Esophagus squamous epithelium (tissue), 5 donors: Measurements from ENCODE around the gene RPRML. TPM values are rescaled to one million over a fixed set of nuclear protein-coding genes. Genes with fewer than 3 reads are reported as not detected.
"Not testable (repeated sequence)": the region's sequence is repeated elsewhere in the genome, so short reads cannot be mapped to it uniquely, and the experiment has no call there.

Experiments used
- DNase-seq: peaks from one replicate; lab custom pipeline; 2025; lab: John Stamatoyannopoulos, UW
- H3K27ac ChIP-seq, 4 donors: fragments of 200-600 bp; sonication (generic); one replicate each; pipeline ENCODE4 v1.5.1; 2016 to 2019; ENCODE audit warnings: mild to moderate bottlenecking in 1 of 4
- H3K27me3 ChIP-seq, 4 donors: fragments of 200-600 bp; sonication (generic); 1 replicate in 3 of 4; 2 replicates in 1 of 4; pipeline versions ENCODE4 v1.5.1 to v1.6.0; 2017 to 2021; ENCODE audit warnings: antibody characterized with exemption in 1 of 4
- H3K36me3 ChIP-seq, 3 donors: fragments of 200-600 bp; sonication (generic); one replicate each; pipeline ENCODE4 v1.5.1; 2016 to 2019
- H3K4me1 ChIP-seq, 3 donors: fragments of 200-600 bp; sonication (generic); one replicate each; pipeline ENCODE4 v1.5.1; 2017 to 2019
- H3K4me3 ChIP-seq, 4 donors: fragments of 200-600 bp; sonication (generic); 1 replicate in 3 of 4; 2 replicates in 1 of 4; pipeline ENCODE4 v1.5.1; 2016 to 2019; ENCODE audit warnings: mild to moderate bottlenecking in 2 of 4, moderate library complexity in 1 of 4
- H3K9me3 ChIP-seq, 3 donors: fragments of 200-600 bp; sonication (generic); one replicate each; pipeline ENCODE4 v1.5.1; 2016 to 2019
- POLR2A ChIP-seq, 4 donors: fragments of 450-650 bp; IDR thresholded peaks; one replicate each; pipeline ENCODE4 v1.6.1; 2017; ENCODE audit warnings: antibody characterized with exemption in 4 of 4, mild to moderate bottlenecking in 4 of 4, moderate library complexity in 3 of 4
- WGBS, 2 donors: methylation state at CpG; one replicate each; pipeline ENCODE4 v1.1.5; 2018; 5-methylcytosine and 5-hydroxymethylcytosine counted together
- intact Hi-C: fragments of 100-400 bp; cut with DNase I; formaldehyde crosslinking; loops from one replicate; pipeline ENCODE4 v1.15.0; 2022
- total RNA-seq, 4 donors: library from RNA; depleted of rRNA; stranded (reverse); fragments of >200 nt; gene quantifications; one replicate each; pipeline ENCODE4 v1.1.0, GENCODE V29; 2016
- TF ChIP-seq, protein P1 (sequence below), 6 experiments: fragments of 450-650 bp in 4 of 6; fragments of 200-600 bp in 2 of 6; sonication (generic) in 2 of 6; IDR thresholded peaks; one replicate each; pipeline ENCODE4 v1.5.1; 2016 to 2019; ENCODE audit warnings: antibody characterized with exemption in 6 of 6, mild to moderate bottlenecking in 4 of 6, moderate library complexity in 4 of 6
- donor health status: DM: yes; HTN: yes; CAD: no.

RPRML gene
- total RNA-seq, 4 donors from 2014 or later, result 0.57 to 1.3 TPM; not detected in 2

- Histone ChIP-seq H3K9me3 (no peaks in the 10 kb centered on the region), H3K36me3 (no peaks in the 10 kb centered on the region), H3K27ac (no peak overlapping the region), H3K4me1 (no peaks in the 10 kb centered on the region), H3K27me3 (no peaks in the 10 kb centered on the region), H3K4me3 (no peak overlapping the region)
- TF ChIP-seq POLR2A (IDR thresholded peaks at IDR 0.05), result no peak
- TF ChIP-seq, protein P1, sequence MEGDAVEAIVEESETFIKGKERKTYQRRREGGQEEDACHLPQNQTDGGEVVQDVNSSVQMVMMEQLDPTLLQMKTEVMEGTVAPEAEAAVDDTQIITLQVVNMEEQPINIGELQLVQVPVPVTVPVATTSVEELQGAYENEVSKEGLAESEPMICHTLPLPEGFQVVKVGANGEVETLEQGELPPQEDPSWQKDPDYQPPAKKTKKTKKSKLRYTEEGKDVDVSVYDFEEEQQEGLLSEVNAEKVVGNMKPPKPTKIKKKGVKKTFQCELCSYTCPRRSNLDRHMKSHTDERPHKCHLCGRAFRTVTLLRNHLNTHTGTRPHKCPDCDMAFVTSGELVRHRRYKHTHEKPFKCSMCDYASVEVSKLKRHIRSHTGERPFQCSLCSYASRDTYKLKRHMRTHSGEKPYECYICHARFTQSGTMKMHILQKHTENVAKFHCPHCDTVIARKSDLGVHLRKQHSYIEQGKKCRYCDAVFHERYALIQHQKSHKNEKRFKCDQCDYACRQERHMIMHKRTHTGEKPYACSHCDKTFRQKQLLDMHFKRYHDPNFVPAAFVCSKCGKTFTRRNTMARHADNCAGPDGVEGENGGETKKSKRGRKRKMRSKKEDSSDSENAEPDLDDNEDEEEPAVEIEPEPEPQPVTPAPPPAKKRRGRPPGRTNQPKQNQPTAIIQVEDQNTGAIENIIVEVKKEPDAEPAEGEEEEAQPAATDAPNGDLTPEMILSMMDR (IDR thresholded peaks at IDR 0.05), result no peak
- no peak for DNase-seq
- 61 to 67% methylated on average over 8 to 9 of the region's 11 CpGs for WGBS, 2 donors
- intact Hi-C loops, result no loop called here
These were observed 10.8 kb upstream of the RPRML start for GRCh38 chr17:46989637-46990431.

GRCh38 chr17:46987927-46988326 lies 8.9 kb upstream of the RPRML start:
- intact Hi-C loops, DNase-seq, H3K27me3 ChIP-seq, H3K36me3 ChIP-seq, H3K9me3 ChIP-seq, H3K27ac ChIP-seq, H3K4me3 ChIP-seq, H3K4me1 ChIP-seq: not testable (repeated sequence)
- WGBS, 2 donors, result 77 to 83% methylated on average over 5 of the region's 5 CpGs

DNA sequence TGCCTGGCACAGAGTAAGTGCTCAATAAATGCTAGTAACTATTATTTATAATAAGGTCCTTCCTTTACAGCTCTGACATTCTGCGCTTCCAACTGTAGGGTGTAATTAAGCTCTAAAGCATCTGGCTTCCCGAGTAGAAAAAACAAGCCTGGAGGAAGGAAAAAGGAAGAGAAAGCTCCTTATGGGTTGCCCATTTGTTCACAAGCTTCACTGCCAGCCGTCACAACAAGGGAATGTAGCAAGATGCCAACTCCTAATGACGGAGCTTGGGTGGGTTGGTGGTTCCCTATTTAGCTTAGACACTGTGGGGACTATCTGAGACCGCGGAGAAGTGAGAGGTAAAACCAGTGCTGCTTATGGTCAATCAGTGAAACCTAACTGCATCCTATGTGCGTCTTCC lies 7.3 kb upstream of the RPRML start:
- H3K4me1 ChIP-seq, result no peaks in the 10 kb centered on the region
- intact Hi-C loops, result no loop called here
- H3K27me3 ChIP-seq, result peaks cover 0 to 7% (median 0%) of the 10 kb centered on the region in 4 donors

DNA sequence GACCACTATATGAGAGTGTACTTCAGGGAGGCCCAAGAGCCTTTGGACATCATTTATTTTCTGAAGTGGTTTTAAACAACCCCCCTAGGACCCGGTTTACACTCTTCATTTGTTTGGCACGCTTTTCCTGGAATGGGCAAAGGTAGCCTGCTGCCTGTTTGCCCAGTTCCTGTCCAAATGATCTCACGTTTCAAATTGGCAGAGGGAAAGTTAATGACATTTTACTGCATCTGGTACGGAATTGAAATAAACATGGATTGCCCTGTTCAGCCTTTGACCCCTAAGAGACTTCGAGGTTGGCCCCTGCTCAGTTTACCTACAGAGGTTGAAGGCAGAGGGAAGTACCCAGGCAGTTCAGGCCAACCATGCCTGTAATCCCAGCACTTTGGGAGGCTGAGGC lies 5.8 kb upstream of the RPRML start:
- no peak for TF ChIP-seq POLR2A (IDR thresholded peaks at IDR 0.05)
- TF ChIP-seq, protein P1 (IDR thresholded peaks at IDR 0.05), result no peak
- Histone ChIP-seq H3K4me3 (no peak overlapping the region), H3K36me3 (no peaks in the 10 kb centered on the region), H3K4me1 (peaks cover 0 to under 1% (median 0%) of the 10 kb centered on the region in 3 donors), H3K27ac (no peak overlapping the region), H3K27me3 (peaks cover 0 to 21% (median 0%) of the 10 kb centered on the region in 4 donors), H3K9me3 (no peaks in the 10 kb centered on the region)
- no peak for DNase-seq
- intact Hi-C loops, result no loop called here
- WGBS, 2 donors, result 28 to 53% methylated on average over 4 to 5 of the region's 5 CpGs

More for the DNA sequence above, 7.3 kb upstream of the RPRML start:
- Histone ChIP-seq H3K4me3 (no peak overlapping the region), H3K27ac (no peak overlapping the region), H3K9me3 (no peaks in the 10 kb centered on the region), H3K36me3 (no peaks in the 10 kb centered on the region)
- TF ChIP-seq POLR2A (IDR thresholded peaks at IDR 0.05), result no peak
- TF ChIP-seq, protein P1 (IDR thresholded peaks at IDR 0.05), result no peak
- DNase-seq, result no peak
- WGBS, 2 donors, result 72 to 82% methylated on average over 7 of the region's 7 CpGs

DNA sequence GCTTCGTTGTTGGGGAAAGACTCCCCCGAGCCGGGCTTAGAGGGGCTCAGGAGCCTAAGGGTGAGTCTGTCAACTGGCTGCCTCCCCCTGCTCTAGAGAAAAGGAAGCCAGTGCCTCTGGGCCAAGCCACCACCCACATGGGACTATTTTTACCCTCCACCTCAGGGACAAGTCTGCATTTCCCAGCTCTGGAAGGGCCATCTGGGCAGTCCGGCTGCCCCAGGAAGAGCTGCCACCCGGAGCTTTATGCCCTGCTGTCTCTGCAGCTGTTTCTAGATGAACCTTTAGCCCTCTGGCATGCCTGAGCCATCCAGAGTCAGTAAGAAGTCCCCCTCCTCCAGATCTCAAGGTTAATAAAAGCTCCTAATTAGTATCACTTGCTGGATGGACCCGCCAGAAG lies 5.3 kb upstream of the RPRML start:
- Histone ChIP-seq H3K27ac (no peak overlapping the region), H3K4me1 (peaks cover 2 to 6% (median 3%) of the 10 kb centered on the region in 3 donors), H3K4me3 (no peak overlapping the region), H3K36me3 (no peaks in the 10 kb centered on the region), H3K9me3 (no peaks in the 10 kb centered on the region), H3K27me3 (peaks cover 0 to 27% (median 4%) of the 10 kb centered on the region in 4 donors)
- TF ChIP-seq, protein P1 (IDR thresholded peaks at IDR 0.05), result no peak
- TF ChIP-seq POLR2A (IDR thresholded peaks at IDR 0.05), result no peak
- intact Hi-C loops, result no loop called here
- 40 to 58% methylated on average over 4 to 5 of the region's 6 CpGs for whole genome bisulfite sequencing, 2 donors
- DNase-seq, result no peak
